Measurements from ENCODE around the gene CTAGE9. TPM values are rescaled to one million over a fixed set of nuclear protein-coding genes. Genes with fewer than 3 reads are reported as not detected.
"Not testable (repeated sequence)": the region's sequence is repeated elsewhere in the genome, so short reads cannot be mapped to it uniquely, and the experiment has no call there.

The CTAGE9 gene
- total and polyA plus RNA-seq, 2 donors, result not detected

DNA sequence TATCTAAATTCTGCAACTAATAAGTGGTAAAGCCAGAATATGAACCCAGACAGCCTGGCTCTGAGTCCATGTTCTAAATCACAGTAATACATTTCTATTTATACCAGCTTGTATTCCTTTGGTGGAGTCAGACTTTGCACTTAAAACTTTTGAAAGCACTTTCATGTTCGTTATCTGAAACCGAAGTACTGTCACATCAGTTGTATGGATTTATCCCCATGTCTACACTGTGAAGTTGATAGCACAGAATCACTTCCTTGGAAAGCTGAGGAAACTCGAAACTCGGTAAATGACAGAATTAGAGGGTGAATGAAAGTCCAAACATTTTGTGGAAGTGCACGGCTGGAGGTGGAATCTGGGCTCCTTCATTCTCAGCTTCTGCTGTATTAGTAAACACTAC lies 28.3 kb upstream of the CTAGE9 start:
- Histone ChIP-seq H3K36me3 (ENCODE audit: insufficient read depth) (no peaks in the 10 kb centered on the region), H3K27ac (ENCODE audit: low read depth) (no peak overlapping the region), H3K4me1 (ENCODE audit: insufficient read depth) (no peaks in the 10 kb centered on the region), H3K4me3 (ENCODE audit: low read depth, low read length) (no peak overlapping the region)
- no peak for DNase-seq (ENCODE audit: extremely low spot score)
- WGBS, result 38% methylated on average over 5 of the region's 5 CpGs

DNA sequence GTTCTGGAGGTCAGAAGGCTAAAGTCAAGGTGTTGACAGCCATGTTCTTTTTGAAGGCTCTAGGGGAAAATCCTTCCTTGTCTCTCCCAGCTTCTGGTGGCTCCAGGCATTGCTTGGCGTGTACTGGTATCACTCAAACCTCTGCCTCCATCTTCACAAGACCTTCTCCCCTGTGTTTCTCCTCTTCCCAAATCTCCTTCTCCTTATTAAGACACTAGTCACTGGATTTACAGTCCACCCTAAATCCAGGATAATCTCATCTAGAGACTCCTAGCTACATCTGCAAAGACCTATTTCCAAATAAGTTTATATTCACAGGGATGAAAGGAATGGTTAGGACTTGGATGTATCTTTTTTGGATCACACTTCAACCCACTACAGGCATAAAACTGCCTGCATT lies 26.0 kb upstream of the CTAGE9 start:
- H3K4me1 ChIP-seq (ENCODE audit: insufficient read depth), result no peaks in the 10 kb centered on the region
- 60% methylated on average over 1 of the region's 1 CpG for WGBS
- DNase-seq (ENCODE audit: extremely low spot score), result no peak
- H3K36me3 ChIP-seq (ENCODE audit: insufficient read depth), result no peaks in the 10 kb centered on the region
- H3K4me3 ChIP-seq (ENCODE audit: low read depth, low read length), result no peak overlapping the region
- no peak overlapping the region for H3K27ac ChIP-seq (ENCODE audit: low read depth)

DNA sequence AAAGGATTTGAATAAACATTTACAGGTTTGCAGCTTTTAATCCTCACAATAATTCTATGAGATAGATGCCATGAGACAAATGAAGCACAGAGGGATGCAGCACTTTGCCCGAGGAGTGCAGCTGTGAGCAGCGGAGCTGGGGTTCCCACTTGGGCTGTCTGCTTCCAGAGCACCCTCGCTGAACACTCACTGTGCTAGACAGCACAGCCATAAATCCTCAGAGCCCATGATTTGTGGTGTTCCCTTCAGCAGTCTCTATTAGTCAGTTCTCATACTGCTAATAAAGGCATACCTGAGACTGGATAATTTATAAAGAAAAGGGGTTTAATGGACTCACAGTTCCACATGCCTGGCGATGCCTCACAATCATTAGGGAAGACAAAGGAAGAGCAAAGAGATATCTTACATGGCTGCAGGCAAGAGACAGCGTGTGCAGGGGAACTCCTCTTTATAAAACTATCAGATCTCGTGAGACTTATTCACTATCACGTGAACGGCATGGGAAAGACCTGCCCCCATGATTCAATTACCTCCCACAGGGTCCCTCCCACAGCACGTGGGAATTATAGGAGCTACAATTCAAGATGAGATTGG lies 25.3 kb upstream of the CTAGE9 start:
- Histone ChIP-seq H3K36me3 (ENCODE audit: insufficient read depth) (no peaks in the 10 kb centered on the region), H3K4me3 (ENCODE audit: low read depth, low read length) (no peak overlapping the region), H3K27ac (ENCODE audit: low read depth) (no peak overlapping the region), H3K4me1 (ENCODE audit: insufficient read depth) (no peaks in the 10 kb centered on the region)
- DNase-seq (ENCODE audit: extremely low spot score), result no peak
- 58% methylated on average over 9 of the region's 9 CpGs for WGBS

DNA sequence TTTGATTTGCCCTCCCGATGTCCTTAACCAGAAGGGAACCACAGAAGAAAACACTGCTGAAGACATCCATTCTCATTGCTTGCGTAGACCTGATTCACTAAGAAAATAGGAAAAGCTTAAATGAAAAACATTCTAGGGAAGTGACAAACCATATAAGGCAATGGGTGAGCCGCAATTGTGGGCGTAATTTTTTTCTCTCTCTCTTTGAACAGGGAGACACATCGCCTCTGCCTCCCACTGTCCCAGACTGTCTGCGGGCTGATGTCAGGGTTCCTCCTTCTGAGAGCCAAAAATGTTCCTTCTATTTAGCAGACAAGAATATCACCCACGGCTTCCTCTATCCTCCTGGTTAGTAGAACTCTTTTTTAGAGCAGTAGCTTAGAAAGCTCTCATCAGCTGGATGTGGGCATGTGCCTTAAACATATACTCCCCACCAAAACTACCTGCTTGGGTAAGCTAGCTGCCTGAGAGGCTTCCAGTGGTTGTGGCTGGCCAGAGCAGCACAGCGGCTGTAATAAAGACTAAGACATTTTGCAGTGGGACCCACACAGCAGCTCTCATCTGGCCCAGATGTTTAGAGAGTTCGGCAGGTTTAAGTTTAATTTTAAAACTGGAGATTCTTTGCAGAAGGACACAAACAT lies 22.7 kb upstream of the CTAGE9 start:
- 72% methylated on average over 9 of the region's 9 CpGs for WGBS
- H3K27ac ChIP-seq (ENCODE audit: low read depth), result no peak overlapping the region
- H3K36me3 ChIP-seq (ENCODE audit: insufficient read depth), result no peaks in the 10 kb centered on the region
- H3K4me1 ChIP-seq (ENCODE audit: insufficient read depth), result no peaks in the 10 kb centered on the region
- DNase-seq (ENCODE audit: extremely low spot score), result no peak
- no peak overlapping the region for H3K4me3 ChIP-seq (ENCODE audit: low read depth, low read length)

- DNase-seq (ENCODE audit: extremely low spot score), result no peak
- Histone ChIP-seq H3K4me3 (ENCODE audit: low read depth, low read length) (no peak overlapping the region), H3K4me1 (ENCODE audit: insufficient read depth) (no peaks in the 10 kb centered on the region), H3K27ac (ENCODE audit: low read depth) (no peak overlapping the region), H3K36me3 (ENCODE audit: insufficient read depth) (no peaks in the 10 kb centered on the region)
These were observed 20.4 kb upstream of the CTAGE9 start for GRCh38 chr6:131731224-131731623.

DNA sequence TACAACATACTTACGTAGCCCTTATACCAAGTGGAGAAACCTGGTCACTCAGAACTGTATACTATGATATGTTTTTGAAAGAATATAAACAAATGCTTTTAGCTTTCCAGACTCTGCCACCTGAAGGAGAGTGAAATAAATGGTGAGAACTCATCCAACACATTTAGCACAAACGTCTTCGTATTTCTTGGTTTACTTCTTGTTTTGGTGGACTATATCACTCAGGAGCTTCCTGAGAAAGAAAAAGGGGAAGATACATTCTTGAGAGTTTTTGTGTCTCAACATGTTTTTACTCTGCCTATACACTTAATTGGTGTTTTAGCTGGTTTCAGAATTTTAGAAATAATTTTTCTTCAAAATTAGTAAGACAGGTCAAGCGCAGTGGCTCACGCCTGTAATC lies 19.4 kb upstream of the CTAGE9 start:
- WGBS, result 87% methylated on average over 5 of the region's 5 CpGs
- no peak for DNase-seq (ENCODE audit: extremely low spot score)
- H3K36me3 ChIP-seq (ENCODE audit: insufficient read depth), result no peaks in the 10 kb centered on the region
- no peak overlapping the region for H3K27ac ChIP-seq (ENCODE audit: low read depth)
- no peak overlapping the region for H3K4me3 ChIP-seq (ENCODE audit: low read depth, low read length)
- no peaks in the 10 kb centered on the region for H3K4me1 ChIP-seq (ENCODE audit: insufficient read depth)

- Histone ChIP-seq H3K27ac (ENCODE audit: low read depth) (no peak overlapping the region), H3K36me3 (ENCODE audit: insufficient read depth) (no peaks in the 10 kb centered on the region), H3K4me1 (ENCODE audit: insufficient read depth) (no peaks in the 10 kb centered on the region), H3K4me3 (ENCODE audit: low read depth, low read length) (no peak overlapping the region)
- DNase-seq (ENCODE audit: extremely low spot score), result no peak
- 51% methylated on average over 4 of the region's 4 CpGs for WGBS
These were observed 18.7 kb upstream of the CTAGE9 start for GRCh38 chr6:131729550-131729949.

DNA sequence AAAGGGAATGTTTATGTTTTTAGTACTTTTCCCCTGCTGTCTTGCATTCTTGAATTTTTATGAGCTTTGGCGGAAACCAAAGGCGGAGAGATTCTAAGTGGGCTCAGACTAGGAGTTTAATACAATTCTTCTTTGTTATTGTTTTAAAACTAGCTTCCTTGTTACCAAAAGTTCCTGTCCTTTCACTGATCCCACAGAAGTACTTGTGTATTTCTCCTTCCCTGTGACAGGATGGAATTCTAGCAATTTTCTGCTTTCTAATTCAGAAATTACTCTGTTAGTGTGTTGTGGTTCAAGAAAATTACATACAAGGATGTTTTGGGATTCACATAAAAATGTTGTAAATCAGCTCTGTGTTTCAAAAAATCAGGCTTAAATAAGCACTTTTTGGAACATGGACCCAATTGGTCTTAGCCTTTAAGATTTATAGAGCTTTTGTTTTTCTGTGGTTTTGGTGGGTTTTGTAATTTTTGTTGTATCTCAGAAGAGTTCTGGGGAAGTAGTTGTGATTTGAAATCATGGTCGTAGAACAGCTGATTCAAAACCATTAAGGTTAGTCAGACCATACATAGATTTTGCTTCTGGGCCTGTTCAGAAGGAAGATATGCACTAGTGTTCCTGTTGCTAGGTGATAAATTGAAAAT lies 17.6 kb upstream of the CTAGE9 start:
- WGBS, result 49% methylated on average over 3 of the region's 3 CpGs
- no peak for DNase-seq (ENCODE audit: extremely low spot score)
- H3K4me3 ChIP-seq (ENCODE audit: low read depth, low read length), result no peak overlapping the region
- H3K36me3 ChIP-seq (ENCODE audit: insufficient read depth), result no peaks in the 10 kb centered on the region
- no peak overlapping the region for H3K27ac ChIP-seq (ENCODE audit: low read depth)
- H3K4me1 ChIP-seq (ENCODE audit: insufficient read depth), result no peaks in the 10 kb centered on the region

DNA sequence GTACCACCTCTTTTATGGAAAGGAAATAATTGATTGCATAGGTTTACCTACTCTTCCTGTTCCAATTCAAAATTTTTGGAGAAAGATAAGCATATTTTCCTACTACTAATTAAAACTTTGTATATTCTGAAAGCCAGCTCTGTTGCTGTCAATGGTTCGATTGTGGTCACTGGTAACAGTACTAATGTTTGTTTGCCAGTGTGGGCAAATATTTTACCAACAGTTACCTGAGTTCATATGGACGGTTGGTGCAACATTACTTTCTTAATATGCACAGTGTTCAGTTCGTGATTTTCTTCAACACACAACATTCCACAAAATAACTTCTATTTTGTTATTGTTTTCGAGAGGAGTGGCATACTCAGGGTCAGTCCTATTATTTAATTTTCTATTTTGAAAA lies 17.1 kb upstream of the CTAGE9 start:
- Histone ChIP-seq H3K4me3 (ENCODE audit: low read depth, low read length) (no peak overlapping the region), H3K36me3 (ENCODE audit: insufficient read depth) (no peaks in the 10 kb centered on the region), H3K27ac (ENCODE audit: low read depth) (no peak overlapping the region), H3K4me1 (ENCODE audit: insufficient read depth) (no peaks in the 10 kb centered on the region)
- WGBS, result 79% methylated on average over 4 of the region's 4 CpGs
- DNase-seq (ENCODE audit: extremely low spot score), result no peak

DNA sequence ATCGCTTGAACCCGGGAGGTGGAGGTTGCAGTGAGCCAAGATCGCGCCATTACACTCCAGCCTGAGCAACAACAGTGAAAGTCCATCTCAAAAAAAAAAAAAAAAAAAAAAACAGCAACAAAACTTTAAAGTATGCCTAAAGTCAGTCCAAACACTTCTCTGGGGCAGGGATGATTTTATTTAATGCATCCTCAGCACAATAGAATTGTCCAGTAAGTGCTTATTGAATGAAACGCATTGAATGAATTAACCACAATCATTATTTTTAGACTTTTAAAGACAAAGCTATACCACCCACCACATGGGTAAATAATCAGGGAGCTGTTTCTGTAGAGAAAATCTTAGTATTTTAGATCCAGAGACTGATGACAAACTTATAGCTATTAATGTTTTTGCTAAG lies 16.6 kb upstream of the CTAGE9 start:
- no peak overlapping the region for H3K27ac ChIP-seq (ENCODE audit: low read depth)
- 96% methylated on average over 5 of the region's 5 CpGs for WGBS

DNA sequence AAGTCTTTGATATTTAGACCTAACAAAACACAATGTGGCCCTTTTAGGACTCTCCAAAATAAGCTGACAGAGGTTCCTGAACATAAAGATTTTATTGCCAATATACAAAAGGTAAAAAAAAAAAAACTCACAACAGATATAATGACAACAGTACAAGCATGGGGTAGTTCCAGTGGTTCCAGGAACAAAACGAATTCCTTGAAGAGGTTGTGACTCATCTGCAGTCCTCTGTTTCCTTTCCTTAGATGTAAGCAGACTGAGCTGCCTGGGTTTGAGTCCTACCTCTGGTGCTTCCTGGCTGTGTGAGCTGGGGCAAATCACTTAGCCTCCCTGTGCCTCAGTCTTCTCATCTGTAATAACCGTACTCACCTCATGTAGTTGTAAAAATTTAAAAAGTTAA lies 13.3 kb upstream of the CTAGE9 start:
- WGBS, result 85% methylated on average over 2 of the region's 2 CpGs
- Histone ChIP-seq H3K4me3 (ENCODE audit: low read depth, low read length) (no peak overlapping the region), H3K36me3 (ENCODE audit: insufficient read depth) (no peaks in the 10 kb centered on the region), H3K27ac (ENCODE audit: low read depth) (no peak overlapping the region), H3K4me1 (ENCODE audit: insufficient read depth) (no peaks in the 10 kb centered on the region)
- DNase-seq (ENCODE audit: extremely low spot score), result no peak

More for the DNA sequence above, 16.6 kb upstream of the CTAGE9 start:
- no peak for DNase-seq (ENCODE audit: extremely low spot score)
- no peak overlapping the region for H3K4me3 ChIP-seq (ENCODE audit: low read depth, low read length)
- H3K36me3 ChIP-seq (ENCODE audit: insufficient read depth), result no peaks in the 10 kb centered on the region
- no peaks in the 10 kb centered on the region for H3K4me1 ChIP-seq (ENCODE audit: insufficient read depth)

GRCh38 chr6:131721161-131721560 lies 10.3 kb upstream of the CTAGE9 start:
- H3K27ac ChIP-seq (ENCODE audit: low read depth), result no peak overlapping the region
- 82% methylated on average over 2 of the region's 2 CpGs for WGBS
- DNase-seq (ENCODE audit: extremely low spot score), result no peak
- no peak overlapping the region for H3K4me3 ChIP-seq (ENCODE audit: low read depth, low read length)
- no peaks in the 10 kb centered on the region for H3K36me3 ChIP-seq (ENCODE audit: insufficient read depth)
- H3K4me1 ChIP-seq (ENCODE audit: insufficient read depth), result no peaks in the 10 kb centered on the region

- Histone ChIP-seq H3K36me3 (ENCODE audit: insufficient read depth) (no peaks in the 10 kb centered on the region), H3K4me1 (ENCODE audit: insufficient read depth) (no peaks in the 10 kb centered on the region), H3K27ac (ENCODE audit: low read depth) (no peak overlapping the region), H3K4me3 (ENCODE audit: low read depth, low read length) (no peak overlapping the region)
- DNase-seq (ENCODE audit: extremely low spot score), result no peak
- 89% methylated on average over 3 of the region's 3 CpGs for WGBS
These were observed 7.2 kb upstream of the CTAGE9 start for GRCh38 chr6:131717836-131718542.

DNA sequence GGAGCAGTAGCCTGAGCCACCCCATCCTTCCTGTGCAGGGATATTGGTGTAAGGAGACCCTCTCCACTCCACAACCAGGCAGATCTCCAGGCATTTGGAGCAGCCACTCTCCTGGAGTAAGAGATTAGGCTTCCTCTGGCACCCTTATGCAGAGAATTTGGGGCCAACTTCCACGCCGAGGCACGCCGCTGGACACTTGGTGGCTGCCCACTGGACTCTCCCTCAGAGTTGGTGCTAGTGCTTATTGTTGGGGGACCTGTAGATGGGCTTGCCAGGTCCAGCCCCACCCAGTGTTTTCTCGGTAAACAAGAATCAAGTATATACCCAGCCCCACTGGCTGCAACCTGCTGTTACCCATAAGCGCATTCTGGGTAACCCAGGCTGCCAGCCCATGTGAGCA lies 4.8 kb upstream of the CTAGE9 start:
- H3K27ac ChIP-seq (ENCODE audit: low read depth); DNase-seq (ENCODE audit: extremely low spot score); H3K4me3 ChIP-seq (ENCODE audit: low read depth, low read length); H3K4me1 ChIP-seq (ENCODE audit: insufficient read depth); H3K36me3 ChIP-seq (ENCODE audit: insufficient read depth): not testable (repeated sequence)
- WGBS, result 96% methylated on average over 6 of the region's 6 CpGs
